Keratinocyte (primary cell): ENCODE results near the gene PAAF1. TPM values are rescaled to one million over a fixed set of nuclear protein-coding genes. Genes with fewer than 3 reads are reported as not detected.

Experiments used
- DNase-seq: peaks from one replicate; pipeline ENCODE4 v3.0.0-alpha.2; 2011; ENCODE audit warnings: low read depth, missing footprints, low spot score
- FAIRE-seq: peaks from 2 replicates; lab custom pipeline; 2011; peaks lifted over from hg19 to GRCh38; lab: Jason Lieb, UNC
- H2AFZ ChIP-seq: 2 replicates; pipeline ENCODE4 v1.6.0; 2012; ENCODE audit warnings: low read length, control low read depth, inconsistent platforms; ENCODE audit not compliant: control insufficient read depth
- H3K27ac ChIP-seq: 2 replicates; pipeline ENCODE4 v1.5.1; 2011; ENCODE audit warnings: low read length; ENCODE audit not compliant: control insufficient read depth, insufficient read depth
- H3K27me3 ChIP-seq: 3 replicates; pipeline ENCODE4 v1.6.0; 2011; ENCODE audit warnings: low read length; ENCODE audit not compliant: control insufficient read depth, insufficient read depth; ENCODE audit errors: extremely low read depth
- H3K36me3 ChIP-seq, 2 experiments: 2 replicates in 1 of 2; 3 replicates in 1 of 2; pipeline ENCODE4 v1.5.1; 2011; ENCODE audit warnings: low read length in 2 of 2, mild to moderate bottlenecking in 1 of 2; ENCODE audit not compliant: control insufficient read depth in 2 of 2, insufficient read depth in 2 of 2; ENCODE audit errors: extremely low read depth in 1 of 2
- H3K4me1 ChIP-seq: 3 replicates; pipeline ENCODE4 v1.5.1; 2011; ENCODE audit warnings: low read length; ENCODE audit not compliant: control insufficient read depth, insufficient read depth; ENCODE audit errors: extremely low read depth
- H3K4me2 ChIP-seq: 3 replicates; pipeline ENCODE4 v1.6.0; 2011; ENCODE audit warnings: low read depth, low read length; ENCODE audit not compliant: control insufficient read depth, insufficient read depth; ENCODE audit errors: extremely low read depth
- H3K4me3 ChIP-seq, 3 experiments: fragments of 200-600 bp in 1 of 3; sonication (generic) in 1 of 3; 2 replicates in 2 of 3; 3 replicates in 1 of 3; pipeline ENCODE4 v1.5.1; 2011 to 2016; ENCODE audit warnings: low read length in 3 of 3, mild to moderate bottlenecking in 3 of 3, control low read depth in 2 of 3, inconsistent platforms in 1 of 3, low read depth in 1 of 3, mixed read lengths in 1 of 3, mixed run types in 1 of 3, moderate library complexity in 1 of 3; ENCODE audit not compliant: control insufficient read depth in 2 of 3, insufficient read depth in 2 of 3; ENCODE audit errors: extremely low read depth in 1 of 3
- H3K79me2 ChIP-seq: 2 replicates; pipeline ENCODE4 v1.6.0; 2012; ENCODE audit warnings: low read length; ENCODE audit not compliant: control insufficient read depth, insufficient read depth
- H3K9ac ChIP-seq: 3 replicates; pipeline ENCODE4 v1.6.0; 2011; ENCODE audit warnings: low read length; ENCODE audit not compliant: control insufficient read depth, insufficient read depth; ENCODE audit errors: extremely low read depth
- H3K9me1 ChIP-seq: 3 replicates; pipeline ENCODE4 v1.6.0; 2011; ENCODE audit warnings: low read length; ENCODE audit not compliant: control insufficient read depth, insufficient read depth; ENCODE audit errors: extremely low read depth
- H3K9me3 ChIP-seq: 2 replicates; pipeline ENCODE4 v1.5.1; 2012; ENCODE audit warnings: low read depth, low read length; ENCODE audit not compliant: control insufficient read depth
- H4K20me1 ChIP-seq: 3 replicates; pipeline ENCODE4 v1.6.0; 2011; ENCODE audit warnings: low read length; ENCODE audit not compliant: control insufficient read depth, insufficient read depth; ENCODE audit errors: extremely low read depth
- EZH2 ChIP-seq: IDR thresholded peaks from one replicate; pipeline ENCODE4 v1.6.1; 2012; ENCODE audit warnings: inconsistent platforms, mild to moderate bottlenecking, low read length, moderate library complexity
- dilution Hi-C: fragments of 300-500 bp; cut with MboI; formaldehyde crosslinking; loops from one replicate; pipeline ENCODE4 v1.7.0; 2020; ENCODE audit warnings: low sequenced_read_pairs; ENCODE audit not compliant: extremely low pct_ligation_motif_present
- polyA plus RNA-seq, 5 experiments: library from polyadenylated mRNA; depleted of rRNA in 3 of 5; stranded (reverse) in 3 of 5; stranded (forward) in 1 of 5; unstranded in 1 of 5; fragments of >200 nt; gene quantifications; 1 replicate in 1 of 5; 2 replicates in 3 of 5; 3 replicates in 1 of 5; pipeline versions ENCODE4 v1.2.1 to v1.2.3, GENCODE V29; 2011 to 2012; ENCODE audit warnings: missing spikeins in 2 of 5, low read depth in 1 of 5, low replicate concordance in 1 of 5
- TF ChIP-seq, protein P1 (sequence below), 3 experiments: IDR thresholded peaks in 1 of 3; conservative IDR thresholded peaks in 1 of 3; optimal IDR thresholded peaks in 1 of 3; 2 replicates in 2 of 3; 3 replicates in 1 of 3; pipeline versions ENCODE3 to v1.5.1; 2011; ENCODE audit warnings: low read length in 3 of 3, mild to moderate bottlenecking in 3 of 3, moderate library complexity in 2 of 3, control low read depth in 1 of 3, inconsistent platforms in 1 of 3; ENCODE audit not compliant: insufficient read depth in 2 of 3; ENCODE audit errors: extremely low read depth in 1 of 3

The PAAF1 gene
- polyA plus RNA-seq, 1 donor (not counting 4 experiments of a cell fraction or from before 2014, with no cell fraction given), result 19.1 TPM

DNA sequence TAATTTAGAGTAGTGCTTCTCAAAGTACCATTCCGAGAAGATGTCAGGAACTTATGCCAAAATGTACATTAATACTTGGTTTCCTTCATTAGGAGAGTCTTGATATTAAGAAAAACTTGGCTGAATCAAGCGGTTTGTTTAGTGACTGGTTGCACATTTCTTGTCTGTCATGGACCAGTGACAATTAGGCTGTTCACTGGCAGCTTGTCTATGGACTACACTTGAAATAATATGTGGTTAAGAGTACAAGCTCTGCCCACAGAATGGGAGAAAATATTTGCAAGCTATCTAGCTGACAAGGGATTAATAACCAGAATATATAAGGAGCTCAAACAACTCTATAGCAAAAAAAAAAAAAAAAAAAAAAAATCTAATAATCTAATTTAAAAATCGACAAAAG, 24.8 kb upstream of the PAAF1 start:
- Histone ChIP-seq H3K9me3 (no peaks in the 10 kb centered on the region), H3K27me3 (no peaks in the 10 kb centered on the region), H3K9ac (no peak overlapping the region), H3K4me3 (no peak overlapping the region), H3K36me3 (peaks cover 0 to 6% of the 10 kb centered on the region in 2 experiments), H3K9me1 (no peaks in the 10 kb centered on the region), H3K4me1 (peaks cover 18% of the 10 kb centered on the region), H4K20me1 (no peaks in the 10 kb centered on the region), H3K79me2 (no peaks in the 10 kb centered on the region), H3K27ac (no peak overlapping the region), H3K4me2 (no peak overlapping the region), H2AFZ (no peak overlapping the region)
- FAIRE-seq (no peak), DNase-seq (no peak)
- TF ChIP-seq, protein P1, sequence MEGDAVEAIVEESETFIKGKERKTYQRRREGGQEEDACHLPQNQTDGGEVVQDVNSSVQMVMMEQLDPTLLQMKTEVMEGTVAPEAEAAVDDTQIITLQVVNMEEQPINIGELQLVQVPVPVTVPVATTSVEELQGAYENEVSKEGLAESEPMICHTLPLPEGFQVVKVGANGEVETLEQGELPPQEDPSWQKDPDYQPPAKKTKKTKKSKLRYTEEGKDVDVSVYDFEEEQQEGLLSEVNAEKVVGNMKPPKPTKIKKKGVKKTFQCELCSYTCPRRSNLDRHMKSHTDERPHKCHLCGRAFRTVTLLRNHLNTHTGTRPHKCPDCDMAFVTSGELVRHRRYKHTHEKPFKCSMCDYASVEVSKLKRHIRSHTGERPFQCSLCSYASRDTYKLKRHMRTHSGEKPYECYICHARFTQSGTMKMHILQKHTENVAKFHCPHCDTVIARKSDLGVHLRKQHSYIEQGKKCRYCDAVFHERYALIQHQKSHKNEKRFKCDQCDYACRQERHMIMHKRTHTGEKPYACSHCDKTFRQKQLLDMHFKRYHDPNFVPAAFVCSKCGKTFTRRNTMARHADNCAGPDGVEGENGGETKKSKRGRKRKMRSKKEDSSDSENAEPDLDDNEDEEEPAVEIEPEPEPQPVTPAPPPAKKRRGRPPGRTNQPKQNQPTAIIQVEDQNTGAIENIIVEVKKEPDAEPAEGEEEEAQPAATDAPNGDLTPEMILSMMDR (optimal IDR thresholded peaks at IDR 0.05 in 1 of 3, IDR thresholded peaks at IDR 0.05 in 1 of 3, conservative IDR thresholded peaks at IDR 0.05 in 1 of 3; ENCODE audit: extremely low read depth in 1 of 3, insufficient read depth in 2 of 3, low read length in 3 of 3), result no peak
- no peak for TF ChIP-seq EZH2
- dilution Hi-C loops, result no loop called here

DNA sequence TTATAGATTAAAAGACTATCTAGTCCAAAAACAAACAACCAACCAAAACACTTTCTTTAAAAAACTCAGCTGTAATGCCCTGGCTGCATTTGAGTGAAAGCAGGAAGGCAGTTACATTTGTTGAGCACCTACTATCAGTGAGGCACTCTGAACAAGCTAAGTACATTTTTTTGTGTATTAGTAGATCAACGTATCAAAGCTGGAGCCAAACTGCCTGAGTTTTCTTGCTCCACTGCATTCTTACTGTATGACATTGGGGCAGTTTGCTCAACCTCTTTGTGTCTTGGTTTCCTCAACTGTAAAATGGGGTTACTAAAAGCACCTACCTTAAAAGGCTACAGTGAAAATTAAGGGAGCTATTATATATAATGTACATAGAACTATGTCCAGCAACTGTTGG, 22.1 kb upstream of the PAAF1 start:
- H3K4me3 ChIP-seq, result no peak overlapping the region
- TF ChIP-seq, protein P1 (optimal IDR thresholded peaks at IDR 0.05 in 1 of 3, IDR thresholded peaks at IDR 0.05 in 1 of 3, conservative IDR thresholded peaks at IDR 0.05 in 1 of 3; ENCODE audit: extremely low read depth in 1 of 3, insufficient read depth in 2 of 3, low read length in 3 of 3), result no peak
- TF ChIP-seq EZH2, result no peak
- H3K4me2 ChIP-seq, result peak overlapping the region; percentile 12
- no peaks in the 10 kb centered on the region for H3K9me1 ChIP-seq
- no peaks in the 10 kb centered on the region for H3K27me3 ChIP-seq
- no peak overlapping the region for H3K27ac ChIP-seq
- H3K4me1 ChIP-seq, result peaks cover 15% of the 10 kb centered on the region
- FAIRE-seq (no peak), DNase-seq (no peak)
- no peak overlapping the region for H2AFZ ChIP-seq
- no peak overlapping the region for H3K9ac ChIP-seq
- H4K20me1 ChIP-seq, result no peaks in the 10 kb centered on the region
- no peaks in the 10 kb centered on the region for H3K9me3 ChIP-seq
- dilution Hi-C loops, result no loop called here
- H3K79me2 ChIP-seq, result no peaks in the 10 kb centered on the region
- peaks cover 0 to 6% of the 10 kb centered on the region in 2 experiments for H3K36me3 ChIP-seq
